Measurements from ENCODE around the gene OTUD3. TPM values are rescaled to one million over a fixed set of nuclear protein-coding genes. Genes with fewer than 3 reads are reported as not detected.

OTUD3 gene
- total RNA-seq, 4 donors from 2014 or later: 3.9 to 7.3 (median 5.9) TPM

- TF ChIP-seq, protein P1, sequence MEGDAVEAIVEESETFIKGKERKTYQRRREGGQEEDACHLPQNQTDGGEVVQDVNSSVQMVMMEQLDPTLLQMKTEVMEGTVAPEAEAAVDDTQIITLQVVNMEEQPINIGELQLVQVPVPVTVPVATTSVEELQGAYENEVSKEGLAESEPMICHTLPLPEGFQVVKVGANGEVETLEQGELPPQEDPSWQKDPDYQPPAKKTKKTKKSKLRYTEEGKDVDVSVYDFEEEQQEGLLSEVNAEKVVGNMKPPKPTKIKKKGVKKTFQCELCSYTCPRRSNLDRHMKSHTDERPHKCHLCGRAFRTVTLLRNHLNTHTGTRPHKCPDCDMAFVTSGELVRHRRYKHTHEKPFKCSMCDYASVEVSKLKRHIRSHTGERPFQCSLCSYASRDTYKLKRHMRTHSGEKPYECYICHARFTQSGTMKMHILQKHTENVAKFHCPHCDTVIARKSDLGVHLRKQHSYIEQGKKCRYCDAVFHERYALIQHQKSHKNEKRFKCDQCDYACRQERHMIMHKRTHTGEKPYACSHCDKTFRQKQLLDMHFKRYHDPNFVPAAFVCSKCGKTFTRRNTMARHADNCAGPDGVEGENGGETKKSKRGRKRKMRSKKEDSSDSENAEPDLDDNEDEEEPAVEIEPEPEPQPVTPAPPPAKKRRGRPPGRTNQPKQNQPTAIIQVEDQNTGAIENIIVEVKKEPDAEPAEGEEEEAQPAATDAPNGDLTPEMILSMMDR (IDR thresholded peaks at IDR 0.05; ENCODE audit: low read depth): no peak
Observed at GRCh38 chr1:19901653-19902052, 19.5 kb downstream of the OTUD3 start.

DNA sequence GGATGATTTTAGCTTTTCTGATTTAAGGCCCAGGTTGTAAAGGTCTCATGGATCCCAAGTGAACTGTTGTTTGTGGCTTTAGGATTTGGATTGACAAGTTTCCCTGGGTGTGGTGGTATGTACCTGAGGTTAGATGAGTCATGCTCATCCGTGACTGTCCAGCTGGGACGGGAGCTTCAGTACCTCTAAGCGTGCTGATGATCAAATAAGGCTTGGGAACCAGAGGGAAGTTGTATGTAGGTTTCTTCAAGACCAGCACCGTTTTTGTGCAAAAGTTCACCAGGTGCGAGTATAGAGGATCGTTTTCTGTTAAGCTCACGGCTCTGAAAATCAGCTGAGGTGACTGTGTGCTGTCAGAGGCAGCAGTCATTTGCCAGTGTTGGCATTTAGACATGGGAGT is 21.4 kb downstream of the OTUD3 start:
- TF ChIP-seq, protein P1 (IDR thresholded peaks at IDR 0.05; ENCODE audit: low read depth): no peak

GRCh38 chr1:19907456-19907855 is 25.3 kb downstream of the OTUD3 start:
- TF ChIP-seq, protein P1 (IDR thresholded peaks at IDR 0.05; ENCODE audit: low read depth): no peak

DNA sequence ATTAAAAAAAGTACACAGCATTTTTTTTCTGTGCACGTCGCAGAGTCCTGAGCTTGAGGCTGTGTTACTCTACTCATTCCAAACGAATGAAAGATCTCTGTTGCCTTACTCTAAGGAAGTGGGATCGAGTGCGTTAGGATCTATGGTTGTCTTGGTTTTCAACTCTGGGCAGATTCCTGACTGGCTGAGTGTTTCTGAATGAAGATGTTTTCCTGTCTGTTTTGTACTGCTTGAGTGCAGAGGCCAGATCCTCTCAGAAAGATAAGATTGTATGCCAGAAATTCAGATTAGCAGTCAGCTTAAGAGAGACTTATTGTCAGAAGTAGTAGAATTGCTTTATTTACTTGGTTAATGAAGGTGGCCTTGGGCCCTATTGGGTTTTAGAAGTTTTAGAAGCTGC is 27.2 kb downstream of the OTUD3 start:
- TF ChIP-seq, protein P1 (IDR thresholded peaks at IDR 0.05; ENCODE audit: low read depth): no peak

DNA sequence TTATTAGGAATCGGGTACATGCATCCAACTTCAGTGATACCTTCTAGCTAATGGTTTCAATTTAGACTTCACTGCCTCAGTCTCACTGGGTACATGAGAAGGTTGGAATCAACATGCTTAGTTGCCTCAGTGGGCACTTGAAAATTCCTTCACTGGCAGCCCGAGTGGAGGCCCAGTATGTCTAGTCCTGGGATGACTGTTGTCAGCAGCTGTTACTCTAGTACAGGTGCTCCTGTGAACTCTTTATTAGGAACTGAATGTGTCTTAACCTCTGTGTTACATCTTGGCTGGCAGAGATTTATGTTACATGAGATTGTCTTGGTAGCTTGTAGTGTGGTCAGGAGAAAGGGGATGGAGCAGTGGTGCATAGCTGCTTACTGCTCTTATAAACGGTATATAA is 27.8 kb downstream of the OTUD3 start:
- TF ChIP-seq, protein P1 (IDR thresholded peaks at IDR 0.05; ENCODE audit: low read depth): no peak

DNA sequence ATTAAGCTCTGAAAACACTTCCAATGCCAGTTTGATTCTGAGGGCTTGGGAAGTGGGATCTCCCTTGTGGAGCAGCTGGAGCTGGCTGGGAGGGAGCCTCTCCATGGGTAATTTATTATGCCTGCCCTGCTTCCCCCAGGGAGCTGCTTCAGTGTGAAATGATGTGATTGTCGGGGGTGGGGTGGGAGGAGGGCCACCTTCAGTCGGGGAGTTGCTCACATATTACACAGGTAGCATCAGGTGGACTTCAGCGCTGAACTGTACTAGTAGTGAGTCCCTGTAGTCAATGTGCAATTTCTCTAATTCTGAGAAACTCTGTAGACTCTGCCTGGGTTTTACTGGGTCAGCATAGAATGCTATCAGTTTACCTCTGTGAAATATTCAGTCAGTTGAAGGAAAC is 28.5 kb downstream of the OTUD3 start:
- TF ChIP-seq, protein P1 (IDR thresholded peaks at IDR 0.05; ENCODE audit: low read depth): no peak

DNA sequence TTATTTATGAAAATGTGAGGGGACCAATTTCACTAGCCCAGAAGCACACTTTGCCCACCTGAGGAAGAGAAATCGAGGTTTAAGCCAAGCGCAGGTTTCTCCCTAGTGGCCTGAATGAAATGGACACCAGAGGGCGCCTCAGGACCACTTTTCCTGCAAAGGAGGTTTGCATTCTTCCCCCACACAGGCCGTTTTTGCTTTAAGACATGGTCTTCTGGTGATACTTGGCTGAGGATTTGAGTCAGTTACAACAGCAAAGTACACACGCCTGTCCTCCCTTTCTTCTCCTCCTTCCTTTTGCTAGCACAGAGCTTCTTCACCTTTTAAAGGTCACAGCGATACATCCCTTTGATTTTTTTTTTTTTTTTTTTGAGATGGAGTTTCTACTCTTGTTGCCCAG is 35.9 kb downstream of the OTUD3 start:
- TF ChIP-seq, protein P1 (IDR thresholded peaks at IDR 0.05; ENCODE audit: low read depth): no peak
